ENCODE results near the gene RNF180.

The RNF180 gene

GRCh38 chr5:64188776-64189175, 23.1 kb downstream of the RNF180 start:
- H3K4me3 ChIP-seq (ENCODE audit: control insufficient read depth, low read depth, low read length): no peak overlapping the region
- no peak for DNase-seq (ENCODE audit: low read depth)
- TF ChIP-seq CTCF (IDR thresholded peaks at IDR 0.05; ENCODE audit: control insufficient read depth, insufficient read depth, low read depth, low read length, missing control alignments): no peak

- no peak for TF ChIP-seq CTCF (IDR thresholded peaks at IDR 0.05; ENCODE audit: control insufficient read depth, insufficient read depth, low read depth, low read length, missing control alignments)
- no peak for DNase-seq (ENCODE audit: low read depth)
- no peak overlapping the region for H3K4me3 ChIP-seq (ENCODE audit: control insufficient read depth, low read depth, low read length)
Measured at GRCh38 chr5:64190562-64191306, 25.1 kb downstream of the RNF180 start.

- TF ChIP-seq CTCF (IDR thresholded peaks at IDR 0.05; ENCODE audit: control insufficient read depth, insufficient read depth, low read depth, low read length, missing control alignments): no peak
- H3K4me3 ChIP-seq (ENCODE audit: control insufficient read depth, low read depth, low read length): no peak overlapping the region
- no peak for DNase-seq (ENCODE audit: low read depth)
Measured at GRCh38 chr5:64195981-64196380, 30.3 kb downstream of the RNF180 start.

GRCh38 chr5:64199425-64199824, 33.8 kb downstream of the RNF180 start:
- DNase-seq (ENCODE audit: low read depth): no peak
- no peak for TF ChIP-seq CTCF (IDR thresholded peaks at IDR 0.05; ENCODE audit: control insufficient read depth, insufficient read depth, low read depth, low read length, missing control alignments)
- H3K4me3 ChIP-seq (ENCODE audit: control insufficient read depth, low read depth, low read length): no peak overlapping the region

GRCh38 chr5:64201996-64202395, 36.4 kb downstream of the RNF180 start:
- no peak for TF ChIP-seq CTCF (IDR thresholded peaks at IDR 0.05; ENCODE audit: control insufficient read depth, insufficient read depth, low read depth, low read length, missing control alignments)
- H3K4me3 ChIP-seq (ENCODE audit: control insufficient read depth, low read depth, low read length): no peak overlapping the region
- no peak for DNase-seq (ENCODE audit: low read depth)

GRCh38 chr5:64206653-64207052, 41.0 kb downstream of the RNF180 start:
- DNase-seq (ENCODE audit: low read depth): no peak
- no peak for TF ChIP-seq CTCF (IDR thresholded peaks at IDR 0.05; ENCODE audit: control insufficient read depth, insufficient read depth, low read depth, low read length, missing control alignments)
- H3K4me3 ChIP-seq (ENCODE audit: control insufficient read depth, low read depth, low read length): no peak overlapping the region

Measured in AG09309 (cell line).